SH-SY5Y (cell line): ENCODE measurements around the gene KHSRP.

Experiments used
- GATA2 ChIP-seq: IDR thresholded peaks from 2 replicates; pipeline ENCODE4 v1.6.1; 2011; ENCODE audit warnings: mild to moderate bottlenecking, low read depth, low read length
- GATA3 ChIP-seq: IDR thresholded peaks from 2 replicates; pipeline ENCODE4 v1.6.1; 2011; ENCODE audit warnings: low read depth, mild to moderate bottlenecking, low read length, moderate library complexity

DNA sequence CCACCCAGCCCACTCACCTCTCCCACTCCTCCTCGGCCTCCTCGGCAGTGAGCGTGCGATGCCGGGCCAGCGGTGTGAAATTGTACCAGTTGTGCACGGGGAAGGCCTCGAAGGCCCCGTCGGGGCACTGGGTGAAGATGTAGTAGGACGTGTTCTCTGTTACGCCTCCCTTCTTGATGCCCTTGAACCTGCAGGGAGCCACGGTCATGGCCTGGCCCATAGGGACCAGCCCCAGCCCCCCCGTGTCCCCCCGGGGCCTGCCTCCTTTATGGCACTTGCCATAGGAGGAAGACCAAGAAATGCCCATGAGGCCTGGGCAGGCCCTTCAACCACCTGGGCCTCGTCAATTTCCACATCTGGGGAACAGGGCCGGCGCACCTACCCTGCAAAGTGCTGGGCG lies 37.2 kb downstream of the KHSRP start:
- no peak for TF ChIP-seq GATA2
- no peak for TF ChIP-seq GATA3
